OCI-LY1 (cell line): Measurements from ENCODE around the gene TTLL5.

Experiments
- EZH2 ChIP-seq: fragments of 200-600 bp; sonication (generic), shearing (Covaris generic); IDR thresholded peaks from 2 replicates; pipeline ENCODE4 v1.8.0; 2017; ENCODE audit warnings: borderline replicate concordance, mixed run types, mild to moderate bottlenecking, antibody characterized with exemption, low read length, moderate library complexity, mixed read lengths
- TF ChIP-seq, protein P1 (sequence below): fragments of 200-600 bp; sonication (generic), shearing (Covaris generic); IDR thresholded peaks from 2 replicates; pipeline ENCODE4 v1.5.1; 2017; ENCODE audit warnings: mild to moderate bottlenecking, antibody characterized with exemption, low read length, moderate library complexity, mixed read lengths

DNA sequence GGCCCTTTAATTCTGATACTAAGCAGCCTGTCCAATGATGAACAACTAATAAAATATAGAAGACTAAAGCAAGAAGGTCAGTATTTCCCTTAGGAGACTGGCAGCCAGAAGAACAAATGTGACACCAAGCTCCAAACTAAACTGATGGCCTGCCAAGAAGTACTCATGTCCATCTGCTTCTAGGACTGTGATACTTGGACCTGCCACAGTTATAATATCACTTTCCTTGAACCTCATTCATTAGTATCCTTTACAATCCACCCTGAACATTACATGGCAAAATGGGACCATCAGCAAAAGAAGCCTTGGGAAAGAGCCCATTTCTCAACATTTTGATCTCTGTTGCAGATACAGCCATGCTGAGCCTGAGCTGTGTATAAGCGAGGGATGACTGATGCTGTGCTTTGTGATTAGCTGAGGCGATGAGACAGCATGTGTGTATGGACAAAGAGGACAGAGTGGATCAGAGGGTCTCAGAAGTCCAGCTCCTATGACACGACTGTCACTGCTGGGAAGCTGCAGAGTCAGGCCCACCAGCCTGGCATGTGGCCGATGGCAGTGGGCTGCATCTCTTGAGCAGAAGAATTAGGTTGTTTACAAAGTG lies 246.8 kb downstream of the TTLL5 start:
- TF ChIP-seq, protein P1, sequence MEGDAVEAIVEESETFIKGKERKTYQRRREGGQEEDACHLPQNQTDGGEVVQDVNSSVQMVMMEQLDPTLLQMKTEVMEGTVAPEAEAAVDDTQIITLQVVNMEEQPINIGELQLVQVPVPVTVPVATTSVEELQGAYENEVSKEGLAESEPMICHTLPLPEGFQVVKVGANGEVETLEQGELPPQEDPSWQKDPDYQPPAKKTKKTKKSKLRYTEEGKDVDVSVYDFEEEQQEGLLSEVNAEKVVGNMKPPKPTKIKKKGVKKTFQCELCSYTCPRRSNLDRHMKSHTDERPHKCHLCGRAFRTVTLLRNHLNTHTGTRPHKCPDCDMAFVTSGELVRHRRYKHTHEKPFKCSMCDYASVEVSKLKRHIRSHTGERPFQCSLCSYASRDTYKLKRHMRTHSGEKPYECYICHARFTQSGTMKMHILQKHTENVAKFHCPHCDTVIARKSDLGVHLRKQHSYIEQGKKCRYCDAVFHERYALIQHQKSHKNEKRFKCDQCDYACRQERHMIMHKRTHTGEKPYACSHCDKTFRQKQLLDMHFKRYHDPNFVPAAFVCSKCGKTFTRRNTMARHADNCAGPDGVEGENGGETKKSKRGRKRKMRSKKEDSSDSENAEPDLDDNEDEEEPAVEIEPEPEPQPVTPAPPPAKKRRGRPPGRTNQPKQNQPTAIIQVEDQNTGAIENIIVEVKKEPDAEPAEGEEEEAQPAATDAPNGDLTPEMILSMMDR: no peak
- TF ChIP-seq EZH2: no peak
